Peyer's patch (tissue), 4 donors: ENCODE data around the gene C11orf16. TPM values are rescaled to one million over a fixed set of nuclear protein-coding genes. Genes with fewer than 3 reads are reported as not detected.

ENCODE experiments used
- DNase-seq, 3 donors: peaks; one replicate each; pipeline ENCODE4 v3.0.0-alpha.2; 2017 to 2019
- H3K27ac ChIP-seq, 4 donors: fragments of 200-600 bp; sonication (generic); one replicate each; pipeline ENCODE4 v1.5.1; 2016 to 2019
- H3K27me3 ChIP-seq, 2 donors: fragments of 200-600 bp; sonication (generic); one replicate each; pipeline ENCODE4 v1.5.1; 2019
- H3K36me3 ChIP-seq, 3 donors: fragments of 200-600 bp; sonication (generic); one replicate each; pipeline ENCODE4 v1.5.1; 2016 to 2019
- H3K4me1 ChIP-seq, 4 donors: fragments of 200-600 bp; sonication (generic); one replicate each; pipeline ENCODE4 v1.5.1; 2016 to 2019
- H3K4me3 ChIP-seq, 4 donors: fragments of 200-600 bp; sonication (generic); 1 replicate in 3 of 4; 2 replicates in 1 of 4; pipeline ENCODE4 v1.5.1; 2016 to 2019; ENCODE audit warnings: mild to moderate bottlenecking in 1 of 4
- H3K9me3 ChIP-seq, 4 donors: fragments of 200-600 bp; sonication (generic); one replicate each; pipeline ENCODE4 v1.5.1; 2016 to 2019; ENCODE audit warnings: mild to moderate bottlenecking in 1 of 4
- POLR2A ChIP-seq, 2 donors: fragments of 450-650 bp; IDR thresholded peaks; one replicate each; pipeline ENCODE4 v1.5.1; 2017; ENCODE audit warnings: antibody characterized with exemption in 2 of 2, mild to moderate bottlenecking in 2 of 2, moderate library complexity in 2 of 2
- small RNA-seq, 2 donors: library from RNA; depleted of rRNA; stranded (forward); fragments of <200 nt; gene quantifications; one replicate each; pipeline ENCODE3, GENCODE V24; 2016
- total RNA-seq, 4 donors: library from RNA; depleted of rRNA; stranded (reverse); fragments of >200 nt; gene quantifications; one replicate each; pipeline ENCODE4 v1.1.0, GENCODE V29; 2016
- TF ChIP-seq, protein P1 (sequence below), 6 experiments: fragments of 450-650 bp in 4 of 6; fragments of 200-600 bp in 2 of 6; sonication (generic) in 1 of 6; IDR thresholded peaks; one replicate each; pipeline ENCODE4 v1.5.1; 2017 to 2019; ENCODE audit warnings: antibody characterized with exemption in 6 of 6, mild to moderate bottlenecking in 3 of 6, moderate library complexity in 1 of 6

C11orf16 gene
- total RNA-seq, 4 donors from 2014 or later = not detected

DNA sequence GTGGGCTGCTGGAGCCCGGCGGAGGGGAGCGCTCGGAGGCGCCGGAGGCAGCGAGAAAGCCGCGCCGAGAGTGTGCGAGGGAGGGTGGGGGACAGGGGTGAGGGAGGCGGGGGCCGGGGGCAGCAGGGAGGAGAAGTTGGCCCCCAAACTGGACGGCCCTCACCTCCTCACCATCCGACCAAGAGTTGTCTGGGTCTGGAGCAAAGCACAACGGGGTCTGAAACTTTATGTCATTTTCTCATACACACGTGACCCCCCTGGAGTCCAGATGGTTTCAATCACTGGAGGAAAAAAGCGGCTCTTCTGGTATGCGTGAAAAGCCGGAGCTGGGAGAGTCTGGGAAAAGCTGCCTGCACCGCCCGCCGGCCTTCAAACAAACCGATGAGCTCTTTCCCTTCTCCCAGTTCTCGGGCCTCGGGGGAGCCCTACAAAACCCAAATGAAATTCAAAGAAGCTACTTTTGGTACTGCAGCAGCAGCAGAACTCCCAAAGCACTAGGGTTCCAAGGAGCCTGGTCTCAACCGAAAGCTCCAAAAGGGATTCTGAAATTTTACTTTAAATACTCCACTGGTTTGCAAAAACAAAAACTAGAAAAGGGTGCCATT is 61.5 kb downstream of the C11orf16 start:
- TF ChIP-seq, protein P1, sequence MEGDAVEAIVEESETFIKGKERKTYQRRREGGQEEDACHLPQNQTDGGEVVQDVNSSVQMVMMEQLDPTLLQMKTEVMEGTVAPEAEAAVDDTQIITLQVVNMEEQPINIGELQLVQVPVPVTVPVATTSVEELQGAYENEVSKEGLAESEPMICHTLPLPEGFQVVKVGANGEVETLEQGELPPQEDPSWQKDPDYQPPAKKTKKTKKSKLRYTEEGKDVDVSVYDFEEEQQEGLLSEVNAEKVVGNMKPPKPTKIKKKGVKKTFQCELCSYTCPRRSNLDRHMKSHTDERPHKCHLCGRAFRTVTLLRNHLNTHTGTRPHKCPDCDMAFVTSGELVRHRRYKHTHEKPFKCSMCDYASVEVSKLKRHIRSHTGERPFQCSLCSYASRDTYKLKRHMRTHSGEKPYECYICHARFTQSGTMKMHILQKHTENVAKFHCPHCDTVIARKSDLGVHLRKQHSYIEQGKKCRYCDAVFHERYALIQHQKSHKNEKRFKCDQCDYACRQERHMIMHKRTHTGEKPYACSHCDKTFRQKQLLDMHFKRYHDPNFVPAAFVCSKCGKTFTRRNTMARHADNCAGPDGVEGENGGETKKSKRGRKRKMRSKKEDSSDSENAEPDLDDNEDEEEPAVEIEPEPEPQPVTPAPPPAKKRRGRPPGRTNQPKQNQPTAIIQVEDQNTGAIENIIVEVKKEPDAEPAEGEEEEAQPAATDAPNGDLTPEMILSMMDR (IDR thresholded peaks at IDR 0.05) = no peak
- no peak for TF ChIP-seq POLR2A (IDR thresholded peaks at IDR 0.05)
- no peaks in the 10 kb centered on the region for H3K36me3 ChIP-seq
- peak overlapping the region; percentile 65 to 88 (median 78) for H3K27ac ChIP-seq
- H3K27me3 ChIP-seq = no peaks in the 10 kb centered on the region
- H3K4me3 ChIP-seq = peak overlapping the region; percentile 50 to 83 (median 64)
- H3K4me1 ChIP-seq = peaks cover 0 to 14% (median 4%) of the 10 kb centered on the region in 4 donors
- DNase-seq = peak in 2 of 3 donors; percentile 56 to 66
- H3K9me3 ChIP-seq = no peaks in the 10 kb centered on the region

DNA sequence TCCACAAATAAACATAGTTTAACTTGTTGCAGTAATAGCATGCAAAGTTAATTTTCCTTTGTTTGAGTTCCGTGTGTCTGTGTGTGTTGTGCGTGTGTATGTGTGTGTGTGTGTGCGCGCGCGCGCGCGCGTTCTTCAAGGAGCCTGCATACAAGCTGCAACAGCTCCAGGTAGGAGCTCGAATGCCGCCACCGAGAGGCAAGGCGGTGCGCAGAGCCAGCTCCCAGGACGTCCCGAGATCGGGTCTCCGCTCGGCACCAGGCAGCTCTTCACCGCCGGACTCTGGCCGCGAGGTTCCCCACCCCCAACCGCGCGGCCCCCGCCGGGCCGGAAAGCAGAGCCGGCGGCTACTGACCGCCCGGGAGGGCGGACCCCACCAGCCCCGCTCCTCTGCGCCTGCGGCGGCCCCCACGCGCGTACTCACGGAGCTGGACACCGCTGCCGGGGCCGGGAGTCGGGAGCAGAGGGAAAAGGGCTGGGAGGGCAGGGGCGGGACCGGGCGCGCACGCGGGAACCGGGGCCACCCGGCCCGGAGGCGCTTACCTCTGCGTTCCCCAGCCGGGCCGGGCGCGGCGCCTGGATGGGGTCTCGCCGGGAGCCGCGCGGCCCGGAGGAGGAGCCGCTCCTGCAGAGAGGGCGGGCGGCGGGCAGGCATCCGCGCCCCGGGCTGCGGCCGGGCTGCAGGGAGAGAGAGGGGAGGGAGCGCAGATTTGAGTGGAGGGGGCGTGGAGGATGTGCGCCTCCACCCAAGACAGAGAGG is 62.2 kb downstream of the C11orf16 start:
- Histone ChIP-seq H3K27ac (peak overlapping the region; percentile 65 to 88 (median 78)), H3K36me3 (no peaks in the 10 kb centered on the region), H3K27me3 (no peaks in the 10 kb centered on the region), H3K9me3 (no peaks in the 10 kb centered on the region), H3K4me1 (peaks cover 0 to 14% (median 4%) of the 10 kb centered on the region in 4 donors), H3K4me3 (peak overlapping the region; percentile 50 to 83 (median 64))
- TF ChIP-seq, protein P1 (IDR thresholded peaks at IDR 0.05) = no peak
- no peak for TF ChIP-seq POLR2A (IDR thresholded peaks at IDR 0.05)
- peak in 2 of 3 donors; percentile 67 to 75 for DNase-seq

Small RNA genes lying within 50 kb of the gene (small RNA-seq; reads per million reads assigned to genes)
- 0 reads per million in 2 donors for gene RF00019

Other genes with a start within 250 kb of the C11orf16 start
- gene AKIP1, start 21.8 kb downstream of the C11orf16 start, total RNA-seq = 10 to 100 TPM in 2 of 4 donors, 1 to 10 TPM in 2; 8.6 to 21.7 (median 12.5) TPM
- gene ASCL3, start 10.1 kb upstream of the C11orf16 start, total RNA-seq = not detected
- 10 to 100 TPM; 23.1 to 84.2 (median 53.6) TPM for gene TMEM9B, start 31.5 kb upstream of the C11orf16 start, total RNA-seq
- gene NRIP3, start 71.1 kb upstream of the C11orf16 start, total RNA-seq = 1 to 10 TPM in 1 of 4 donors, under 1 TPM in 1, not detected in 2; 0.80 to 1.7 TPM
- gene SCUBE2, start 158.7 kb upstream of the C11orf16 start, total RNA-seq = 10 to 100 TPM in 1 of 4 donors, 1 to 10 TPM in 3; 3.1 to 10.6 (median 5.0) TPM